HG03196 (cell line): ENCODE results near the gene SAMD10.
"Not testable (repeated sequence)": the region's sequence is repeated elsewhere in the genome, so short reads cannot be mapped to it uniquely, and the experiment has no call there.

ENCODE experiments used
- ATAC-seq: cut with Tn5 transposase; IDR thresholded peaks from one replicate; pipeline ENCODE4 v1.9.1; 2021; ENCODE audit not compliant: unreplicated experiment

SAMD10 gene

GRCh38 chr20:63979557-63980316 lies at the start of gene SAMD10:
SAMD10 (minus strand) TSS chr20:63979642; CDS start chr20:63979467, 175 bp downstream.
- peak; percentile 34 for ATAC-seq

GRCh38 chr20:64027981-64028685 lies 48.7 kb upstream of the SAMD10 start:
- no peak for ATAC-seq

GRCh38 chr20:64025826-64026412 lies 46.5 kb upstream of the SAMD10 start:
- no peak for ATAC-seq

GRCh38 chr20:64025101-64025825 lies 45.8 kb upstream of the SAMD10 start:
- no peak for ATAC-seq

GRCh38 chr20:64024141-64024990 lies 44.9 kb upstream of the SAMD10 start:
- no peak for ATAC-seq

GRCh38 chr20:64023361-64024140 lies 44.1 kb upstream of the SAMD10 start:
- no peak for ATAC-seq

GRCh38 chr20:64022671-64023360 lies 43.4 kb upstream of the SAMD10 start:
- no peak for ATAC-seq

GRCh38 chr20:64021124-64021975 lies 41.9 kb upstream of the SAMD10 start:
- no peak for ATAC-seq

- no peak for ATAC-seq
Observed at GRCh38 chr20:64015635-64016034, 36.2 kb upstream of the SAMD10 start.

- ATAC-seq, result not testable (repeated sequence)
Observed at GRCh38 chr20:64012385-64013154, 33.1 kb upstream of the SAMD10 start.

GRCh38 chr20:64011366-64011779 lies 31.9 kb upstream of the SAMD10 start:
- ATAC-seq, result no peak

GRCh38 chr20:64010711-64011237 lies 31.3 kb upstream of the SAMD10 start:
- ATAC-seq, result no peak

GRCh38 chr20:64009811-64010387 lies 30.5 kb upstream of the SAMD10 start:
- ATAC-seq, result no peak

GRCh38 chr20:64006902-64007301 lies 27.5 kb upstream of the SAMD10 start:
- no peak for ATAC-seq

GRCh38 chr20:64006490-64006889 lies 27.0 kb upstream of the SAMD10 start:
- ATAC-seq, result no peak

GRCh38 chr20:64005394-64005793 lies 26.0 kb upstream of the SAMD10 start:
- ATAC-seq, result no peak
